ENCODE measurements around the gene AGBL1.

- TF ChIP-seq CTCF (IDR thresholded peaks at IDR 0.05; ENCODE audit: low read depth, low read length, missing input control), result no peak
- TF ChIP-seq YY1 (IDR thresholded peaks at IDR 0.05), result no peak
- TF ChIP-seq TAF1 (conservative IDR thresholded peaks at IDR 0.05), result no peak
- TF ChIP-seq GABPA (IDR thresholded peaks at IDR 0.05 in 1 of 2, conservative IDR thresholded peaks at IDR 0.05 in 1 of 2), result no peak
- no peak for TF ChIP-seq RAD21 (IDR thresholded peaks at IDR 0.05)
- no peak for TF ChIP-seq ZBTB33 (IDR thresholded peaks at IDR 0.05)
- no peak for TF ChIP-seq REST (IDR thresholded peaks at IDR 0.05)
- TF ChIP-seq JUND (IDR thresholded peaks at IDR 0.05), result no peak
Measured at GRCh38 chr15:86235667-86236066, 156.0 kb downstream of the AGBL1 start.
